Body of pancreas (tissue), 4 donors: ENCODE data around the gene GPR176.

Source experiments
- CTCF ChIP-seq, 7 experiments: fragments of 450-650 bp in 4 of 7; fragments of 200-600 bp in 3 of 7; sonication (generic) in 3 of 7; IDR thresholded peaks; one replicate each; pipeline ENCODE4 v1.5.1; 2016 to 2019; ENCODE audit warnings: antibody characterized with exemption in 7 of 7
- POLR2A ChIP-seq, 3 donors: fragments of 450-650 bp; IDR thresholded peaks; one replicate each; pipeline ENCODE4 v1.6.1; 2016; ENCODE audit warnings: antibody characterized with exemption in 3 of 3, mild to moderate bottlenecking in 2 of 3

GRCh38 chr15:39935241-39935640 is 15.2 kb upstream of the GPR176 start:
- no peak for TF ChIP-seq CTCF (IDR thresholded peaks at IDR 0.05)
- TF ChIP-seq POLR2A (IDR thresholded peaks at IDR 0.05), result no peak
